Measurements from ENCODE around the gene CCDC88C.

DNA sequence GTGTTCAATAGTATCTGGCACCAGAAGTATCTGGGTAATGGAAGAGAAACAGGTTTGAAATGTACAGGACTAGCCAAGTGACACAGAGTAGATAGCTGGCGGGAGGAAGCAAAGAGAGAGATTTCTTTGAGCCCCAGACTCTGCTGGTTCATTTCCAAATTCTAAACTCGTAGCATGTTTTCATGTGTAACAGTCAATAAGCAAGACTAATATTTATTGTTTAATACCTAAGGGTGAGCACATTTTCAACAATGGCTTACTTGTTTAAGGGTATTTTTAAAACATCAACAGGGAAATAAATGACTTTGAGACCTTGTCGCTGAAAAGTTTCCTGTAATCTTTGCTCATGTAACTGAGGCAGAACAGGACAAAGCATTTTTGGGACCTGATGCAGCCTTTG, 11.8 kb upstream of the CCDC88C start:
- TF ChIP-seq IRF2 (CRISPR knock-in tag; IDR thresholded peaks at IDR 0.05; ENCODE audit: borderline replicate concordance, low read depth) (no peak), ZNF121 (CRISPR knock-in tag; IDR thresholded peaks at IDR 0.05) (no peak), ATF1 (CRISPR knock-in tag; IDR thresholded peaks at IDR 0.05) (no peak)
- TF ChIP-seq, protein P1, sequence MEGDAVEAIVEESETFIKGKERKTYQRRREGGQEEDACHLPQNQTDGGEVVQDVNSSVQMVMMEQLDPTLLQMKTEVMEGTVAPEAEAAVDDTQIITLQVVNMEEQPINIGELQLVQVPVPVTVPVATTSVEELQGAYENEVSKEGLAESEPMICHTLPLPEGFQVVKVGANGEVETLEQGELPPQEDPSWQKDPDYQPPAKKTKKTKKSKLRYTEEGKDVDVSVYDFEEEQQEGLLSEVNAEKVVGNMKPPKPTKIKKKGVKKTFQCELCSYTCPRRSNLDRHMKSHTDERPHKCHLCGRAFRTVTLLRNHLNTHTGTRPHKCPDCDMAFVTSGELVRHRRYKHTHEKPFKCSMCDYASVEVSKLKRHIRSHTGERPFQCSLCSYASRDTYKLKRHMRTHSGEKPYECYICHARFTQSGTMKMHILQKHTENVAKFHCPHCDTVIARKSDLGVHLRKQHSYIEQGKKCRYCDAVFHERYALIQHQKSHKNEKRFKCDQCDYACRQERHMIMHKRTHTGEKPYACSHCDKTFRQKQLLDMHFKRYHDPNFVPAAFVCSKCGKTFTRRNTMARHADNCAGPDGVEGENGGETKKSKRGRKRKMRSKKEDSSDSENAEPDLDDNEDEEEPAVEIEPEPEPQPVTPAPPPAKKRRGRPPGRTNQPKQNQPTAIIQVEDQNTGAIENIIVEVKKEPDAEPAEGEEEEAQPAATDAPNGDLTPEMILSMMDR (IDR thresholded peaks at IDR 0.05): no peak
- TF ChIP-seq, protein P2, sequence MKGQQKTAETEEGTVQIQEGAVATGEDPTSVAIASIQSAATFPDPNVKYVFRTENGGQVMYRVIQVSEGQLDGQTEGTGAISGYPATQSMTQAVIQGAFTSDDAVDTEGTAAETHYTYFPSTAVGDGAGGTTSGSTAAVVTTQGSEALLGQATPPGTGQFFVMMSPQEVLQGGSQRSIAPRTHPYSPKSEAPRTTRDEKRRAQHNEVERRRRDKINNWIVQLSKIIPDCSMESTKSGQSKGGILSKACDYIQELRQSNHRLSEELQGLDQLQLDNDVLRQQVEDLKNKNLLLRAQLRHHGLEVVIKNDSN (CRISPR knock-in tag; IDR thresholded peaks at IDR 0.05): no peak
- TF ChIP-seq, protein P3, sequence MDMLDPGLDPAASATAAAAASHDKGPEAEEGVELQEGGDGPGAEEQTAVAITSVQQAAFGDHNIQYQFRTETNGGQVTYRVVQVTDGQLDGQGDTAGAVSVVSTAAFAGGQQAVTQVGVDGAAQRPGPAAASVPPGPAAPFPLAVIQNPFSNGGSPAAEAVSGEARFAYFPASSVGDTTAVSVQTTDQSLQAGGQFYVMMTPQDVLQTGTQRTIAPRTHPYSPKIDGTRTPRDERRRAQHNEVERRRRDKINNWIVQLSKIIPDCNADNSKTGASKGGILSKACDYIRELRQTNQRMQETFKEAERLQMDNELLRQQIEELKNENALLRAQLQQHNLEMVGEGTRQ (CRISPR knock-in tag; IDR thresholded peaks at IDR 0.05): no peak
- TF ChIP-seq, protein P4, sequence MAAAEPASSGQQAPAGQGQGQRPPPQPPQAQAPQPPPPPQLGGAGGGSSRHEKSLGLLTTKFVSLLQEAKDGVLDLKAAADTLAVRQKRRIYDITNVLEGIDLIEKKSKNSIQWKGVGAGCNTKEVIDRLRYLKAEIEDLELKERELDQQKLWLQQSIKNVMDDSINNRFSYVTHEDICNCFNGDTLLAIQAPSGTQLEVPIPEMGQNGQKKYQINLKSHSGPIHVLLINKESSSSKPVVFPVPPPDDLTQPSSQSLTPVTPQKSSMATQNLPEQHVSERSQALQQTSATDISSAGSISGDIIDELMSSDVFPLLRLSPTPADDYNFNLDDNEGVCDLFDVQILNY (CRISPR knock-in tag; IDR thresholded peaks at IDR 0.05): no peak
